PC-9 (cell line): Measurements from ENCODE around the gene DCLK2. TPM values are rescaled to one million over a fixed set of nuclear protein-coding genes. Genes with fewer than 3 reads are reported as not detected.

Experiments used
- BruUV-seq: library from RNA; stranded (reverse); fragments of 400-500 nt; replicated peaks from 2 replicates; lab custom pipeline; 2021; lab: Mats Ljungman, UMichigan
- CTCF ChIA-PET: fragments of 300-600 bp; sonication (Branson Sonifier 250); formaldehyde crosslinking; loops from one replicate; lab custom pipeline; 2022; ENCODE audit warnings: antibody characterized with exemption; lab: Charles Lee
- POLR2A ChIA-PET: fragments of 300-600 bp; sonication (Branson Sonifier 250); formaldehyde crosslinking; loops from one replicate; lab custom pipeline; 2022; ENCODE audit warnings: antibody characterized with exemption; ENCODE audit not compliant: unreplicated experiment; lab: Charles Lee
- DNase-seq, 2 experiments: peaks; one replicate each; pipeline versions ENCODE4 v3.0.0 to v3.0.0-alpha.2; 2015 to 2022; ENCODE audit warnings: mixed read lengths in 1 of 2
- H2AFZ ChIP-seq: fragments of 200-600 bp; sonication (generic); 2 replicates; pipeline ENCODE4 v1.8.1; 2017; ENCODE audit warnings: antibody characterized with exemption
- H3F3A ChIP-seq: fragments of 200-600 bp; sonication (generic); 2 replicates; pipeline ENCODE4 v1.8.1; 2017; ENCODE audit warnings: antibody characterized with exemption, mild to moderate bottlenecking, low read depth; ENCODE audit not compliant: insufficient read depth
- H3K27ac ChIP-seq: fragments of 200-600 bp; sonication (generic); 2 replicates; pipeline ENCODE4 v1.6.1; 2016; ENCODE audit warnings: mixed run types
- H3K27me3 ChIP-seq: fragments of 200-600 bp; sonication (generic); 2 replicates; pipeline ENCODE4 v1.6.1; 2016; ENCODE audit warnings: low read depth, mixed run types; ENCODE audit not compliant: insufficient read depth
- H3K36me3 ChIP-seq: fragments of 200-600 bp; sonication (generic); 2 replicates; pipeline ENCODE4 v1.6.1; 2016; ENCODE audit warnings: low read depth, mixed run types
- H3K4me1 ChIP-seq: fragments of 200-600 bp; sonication (generic); replicated peaks from 2 replicates; pipeline ENCODE4 v1.6.1; 2016; ENCODE audit warnings: mixed run types; ENCODE audit not compliant: insufficient read depth
- H3K4me2 ChIP-seq: fragments of 200-600 bp; sonication (generic); 2 replicates; pipeline ENCODE4 v1.6.1; 2017; ENCODE audit warnings: mixed run types
- H3K4me3 ChIP-seq: fragments of 200-600 bp; sonication (generic); 2 replicates; pipeline ENCODE4 v1.6.1; 2016; ENCODE audit warnings: mixed run types
- H3K79me2 ChIP-seq: fragments of 200-600 bp; sonication (generic); 2 replicates; pipeline ENCODE4 v1.6.1; 2017; ENCODE audit warnings: low read depth, mixed run types
- H3K9me2 ChIP-seq: fragments of 200-600 bp; sonication (generic); 2 replicates; pipeline ENCODE4 v1.8.1; 2017; ENCODE audit warnings: mild to moderate bottlenecking; ENCODE audit not compliant: insufficient read depth
- H3K9me3 ChIP-seq: fragments of 200-600 bp; sonication (generic); 2 replicates; pipeline ENCODE4 v1.8.1; 2016; ENCODE audit warnings: low read depth; ENCODE audit not compliant: insufficient read depth
- H4K20me1 ChIP-seq: fragments of 200-600 bp; sonication (generic); 2 replicates; pipeline ENCODE4 v1.8.1; 2017; ENCODE audit not compliant: insufficient read depth
- CTCF ChIP-seq: fragments of 200-600 bp; sonication (generic); conservative IDR thresholded peaks from 2 replicates; pipeline ENCODE4 v1.6.1; 2017; ENCODE audit warnings: mixed run types, antibody characterized with exemption, mild to moderate bottlenecking, moderate library complexity
- EZH2 ChIP-seq: fragments of 200-600 bp; sonication (generic); IDR thresholded peaks from 2 replicates; pipeline ENCODE4 v1.8.0; 2017; ENCODE audit warnings: antibody characterized with exemption, low read depth
- intact Hi-C: fragments of 100-400 bp; cut with micrococcal nuclease; formaldehyde crosslinking; loops from one replicate; pipeline ENCODE4 v1.10.0; 2022; ENCODE audit not compliant: unreplicated experiment
- total RNA-seq: library from RNA; stranded (reverse); gene quantifications from 2 replicates; pipeline ENCODE4 v1.2.3, GENCODE V29; 2021

Gene DCLK2
- total RNA-seq, 1 experiment from 2014 or later = 0.41 TPM

- H3K27ac ChIP-seq = no peak overlapping the region
- no peak overlapping the region for H3K4me3 ChIP-seq
- H3K36me3 ChIP-seq = no peaks in the 10 kb centered on the region
- no peak for DNase-seq
- no peaks in the 10 kb centered on the region for H3K27me3 ChIP-seq
- ChIA-PET CTCF (no interaction called here), POLR2A (no interaction called here)
- H3K9me3 ChIP-seq = no peaks in the 10 kb centered on the region; the same call in 1 of the 2 replicates
- H4K20me1 ChIP-seq = no peaks in the 10 kb centered on the region
- no peaks in the 10 kb centered on the region for H3K79me2 ChIP-seq
- intact Hi-C loops = no loop called here
- no peak overlapping the region for H3K4me2 ChIP-seq
- H2AFZ ChIP-seq = no peak overlapping the region
- H3K9me2 ChIP-seq = no peaks in the 10 kb centered on the region
- no peaks in the 10 kb centered on the region for H3F3A ChIP-seq
- no peak for TF ChIP-seq EZH2
- TF ChIP-seq CTCF = no peak
- H3K4me1 ChIP-seq = no peaks in the 10 kb centered on the region
- no TSS peak for BruUV-seq
These were observed 95.7 kb downstream of the DCLK2 start for GRCh38 chr4:150173982-150174398.

GRCh38 chr4:150176547-150176946 lies 98.3 kb downstream of the DCLK2 start:
- Histone ChIP-seq H3F3A (no peaks in the 10 kb centered on the region), H3K9me3 (no peaks in the 10 kb centered on the region), H3K79me2 (no peaks in the 10 kb centered on the region), H3K27ac (no peak overlapping the region), H3K4me1 (no peaks in the 10 kb centered on the region), H3K4me3 (no peak overlapping the region), H4K20me1 (no peaks in the 10 kb centered on the region), H3K36me3 (no peaks in the 10 kb centered on the region), H3K9me2 (no peaks in the 10 kb centered on the region), H3K27me3 (no peaks in the 10 kb centered on the region), H3K4me2 (no peak overlapping the region), H2AFZ (no peak overlapping the region)
- POLR2A ChIA-PET = no interaction called here
- BruUV-seq = no TSS peak
- CTCF ChIA-PET = no interaction called here
- intact Hi-C loops = no loop called here
- no peak for TF ChIP-seq EZH2
- TF ChIP-seq CTCF = no peak
- no peak for DNase-seq

- no peaks in the 10 kb centered on the region for H3K9me2 ChIP-seq
- H4K20me1 ChIP-seq = no peaks in the 10 kb centered on the region
- CTCF ChIA-PET = no interaction called here
- H3K4me2 ChIP-seq = no peak overlapping the region
- no peaks in the 10 kb centered on the region for H3K36me3 ChIP-seq
- H2AFZ ChIP-seq = no peak overlapping the region
- H3K4me3 ChIP-seq = no peak overlapping the region
- POLR2A ChIA-PET = no interaction called here
- no peak overlapping the region for H3K27ac ChIP-seq
- DNase-seq = no peak
- intact Hi-C loops = no loop called here
- no peaks in the 10 kb centered on the region for H3K4me1 ChIP-seq
- BruUV-seq = no TSS peak
- no peak for TF ChIP-seq EZH2
- TF ChIP-seq CTCF = no peak
- H3K9me3 ChIP-seq = no peaks in the 10 kb centered on the region
- H3K27me3 ChIP-seq = no peaks in the 10 kb centered on the region
- no peaks in the 10 kb centered on the region for H3K79me2 ChIP-seq
- no peaks in the 10 kb centered on the region for H3F3A ChIP-seq
These were observed 99.9 kb downstream of the DCLK2 start for GRCh38 chr4:150178161-150178560.
